Activated CD8-positive, alpha-beta memory T cell treated with anti-CD3 and anti-CD28 coated beads, Interleukin-2, amount 10 ng/mL, durations not matched to agents 7 days and 5 days (primary cell): Measurements from ENCODE around the gene MED12L. TPM values are rescaled to one million over a fixed set of nuclear protein-coding genes. Genes with fewer than 3 reads are reported as not detected.

ENCODE experiments used
- ATAC-seq: fragments of 150-1000 bp; cut with Tn5 transposase; one replicate; pipeline ENCODE4 v1.10.0; 2021; ENCODE audit warnings: moderate library complexity
- CTCF ChIA-PET: fragments of 350-600 bp; sonication (Branson Sonifier 250); formaldehyde crosslinking; loops from one replicate; lab custom pipeline; 2021; ENCODE audit warnings: antibody characterized with exemption; lab: Charles Lee
- DNase-seq: peaks from one replicate; pipeline ENCODE4 v3.0.0-alpha.2; 2020
- H3K27ac Mint-ChIP-seq: one replicate; pipeline ENCODE4 v1.8.0; 2021; ENCODE audit warnings: mild to moderate bottlenecking, mixed read lengths
- H3K27me3 Mint-ChIP-seq: one replicate; pipeline ENCODE4 v1.8.0; 2021; ENCODE audit warnings: mixed read lengths
- H3K36me3 Mint-ChIP-seq: one replicate; pipeline ENCODE4 v1.8.0; 2021; ENCODE audit warnings: mild to moderate bottlenecking, mixed read lengths
- H3K4me1 Mint-ChIP-seq: one replicate; pipeline ENCODE4 v1.8.0; 2021; ENCODE audit warnings: mixed read lengths
- H3K4me3 Mint-ChIP-seq: one replicate; pipeline ENCODE4 v1.8.0; 2021; ENCODE audit warnings: mild to moderate bottlenecking, moderate library complexity, mixed read lengths
- H3K9me3 Mint-ChIP-seq: one replicate; pipeline ENCODE4 v1.8.0; 2022; ENCODE audit warnings: low read depth, mixed read lengths
- total RNA-seq, 2 experiments: library from RNA; stranded (reverse); gene quantifications; one replicate each; pipeline ENCODE4 v1.2.3, GENCODE V29; 2021

MED12L gene
- total RNA-seq, 2 experiments from 2014 or later, result 2.2 to 3.2 TPM

DNA sequence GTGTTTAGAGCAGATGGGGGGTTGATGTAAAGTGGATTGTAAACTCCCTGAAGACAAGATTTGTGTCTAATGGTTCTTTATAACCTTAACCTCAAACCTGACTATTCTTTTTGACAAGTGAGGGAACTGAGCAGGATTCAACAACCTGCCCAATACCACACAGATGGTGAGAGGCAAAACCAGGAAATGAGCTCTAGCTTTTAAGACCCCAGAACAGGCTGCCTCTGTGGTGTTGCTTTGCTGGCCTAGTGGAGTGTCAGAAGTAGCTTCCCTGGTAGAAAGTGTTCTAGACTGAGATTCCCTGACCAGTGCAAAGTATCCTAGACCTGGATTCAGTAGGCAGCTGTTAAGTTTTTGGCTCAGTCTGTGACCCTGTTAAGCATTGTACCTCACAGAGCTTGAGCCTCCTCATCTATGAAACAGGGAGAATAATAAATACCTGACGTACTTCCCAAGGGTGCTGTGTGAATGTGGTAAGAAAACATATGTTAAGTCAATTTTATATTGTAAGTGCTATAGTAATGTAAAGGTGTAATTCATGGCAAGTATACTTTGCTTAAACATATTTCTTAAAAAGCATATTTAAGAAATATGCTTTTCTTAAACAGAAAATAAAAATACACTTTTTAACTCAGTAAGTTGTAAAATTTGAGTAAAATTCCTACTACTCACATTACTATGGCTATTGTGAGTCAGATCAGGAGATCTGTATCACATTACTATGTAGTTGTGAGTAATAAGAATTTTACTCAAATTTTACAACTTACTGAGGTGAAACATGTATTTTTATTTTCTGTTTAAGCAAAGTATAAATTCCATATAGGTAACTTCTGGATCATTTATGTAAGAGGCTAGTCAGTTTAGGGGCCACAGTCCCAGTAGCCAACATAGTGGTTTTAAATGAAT is 222.4 kb downstream of the MED12L start:
- CTCF ChIA-PET, result interaction anchor here (1.0 to 2.0 kb wide), 3 partner anchors 9 to 145 kb away, joined by 3 to 5 read pairs (median 3); partner anchors contain the start of gene GPR87
- no peak for ATAC-seq
- Mint-ChIP-seq H3K36me3 (peaks cover 9% of the 10 kb centered on the region), H3K4me1 (peaks cover 56% of the 10 kb centered on the region), H3K9me3 (no peaks in the 10 kb centered on the region), H3K27ac (peak overlapping the region; percentile 45), H3K4me3 (no peak overlapping the region), H3K27me3 (no peaks in the 10 kb centered on the region)
- no peak for DNase-seq

DNA sequence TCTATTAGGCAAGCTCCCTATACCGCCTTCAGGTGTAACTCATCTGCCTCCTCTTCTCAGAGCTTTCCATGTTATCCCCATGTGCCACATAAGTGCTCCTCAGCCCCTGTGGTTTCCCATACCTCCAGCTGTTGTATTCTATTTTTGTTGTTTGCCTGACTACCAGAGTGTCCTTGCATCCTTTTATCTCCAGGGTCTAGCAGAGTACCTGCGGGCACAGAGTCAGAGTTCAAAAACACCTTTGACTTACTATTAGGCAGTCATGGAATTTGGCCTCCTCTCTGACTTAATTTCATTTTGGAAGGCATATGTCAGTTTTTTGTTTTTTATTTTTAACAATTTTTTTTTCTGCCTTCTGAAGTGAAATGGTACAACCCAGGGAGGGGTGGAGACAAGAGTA is 224.1 kb downstream of the MED12L start:
- H3K27ac Mint-ChIP-seq, result no peak overlapping the region
- peaks cover 49% of the 10 kb centered on the region for H3K4me1 Mint-ChIP-seq
- DNase-seq (no peak), ATAC-seq (no peak)
- no peaks in the 10 kb centered on the region for H3K27me3 Mint-ChIP-seq
- CTCF ChIA-PET, result interaction anchor here (1.0 to 2.2 kb wide), 5 partner anchors 9 to 81 kb away, joined by 3 to 7 read pairs (median 3); no protein-coding TSS in a partner anchor
- H3K36me3 Mint-ChIP-seq, result peaks cover 1% of the 10 kb centered on the region
- H3K4me3 Mint-ChIP-seq, result no peak overlapping the region
- H3K9me3 Mint-ChIP-seq, result no peaks in the 10 kb centered on the region

DNA sequence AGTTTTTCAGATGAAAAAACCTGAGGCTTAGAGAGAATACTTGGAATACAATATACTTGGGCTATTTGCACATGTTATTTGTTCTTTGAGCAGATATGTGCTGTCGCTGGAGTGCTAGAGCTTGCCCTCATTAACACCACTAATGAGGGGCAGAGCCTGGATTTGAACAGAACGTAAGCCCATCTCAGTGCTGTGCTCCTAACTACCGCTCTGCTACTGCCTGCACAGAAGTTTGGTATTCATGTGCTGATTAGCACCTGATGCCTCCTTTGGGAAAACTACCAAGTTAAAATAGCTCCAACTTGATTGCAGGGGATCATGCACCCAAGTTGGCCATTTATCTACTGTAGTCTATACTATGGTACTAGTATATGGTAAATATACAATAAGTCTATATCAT is 227.5 kb downstream of the MED12L start:
- no peak overlapping the region for H3K4me3 Mint-ChIP-seq
- no peak overlapping the region for H3K27ac Mint-ChIP-seq

DNA sequence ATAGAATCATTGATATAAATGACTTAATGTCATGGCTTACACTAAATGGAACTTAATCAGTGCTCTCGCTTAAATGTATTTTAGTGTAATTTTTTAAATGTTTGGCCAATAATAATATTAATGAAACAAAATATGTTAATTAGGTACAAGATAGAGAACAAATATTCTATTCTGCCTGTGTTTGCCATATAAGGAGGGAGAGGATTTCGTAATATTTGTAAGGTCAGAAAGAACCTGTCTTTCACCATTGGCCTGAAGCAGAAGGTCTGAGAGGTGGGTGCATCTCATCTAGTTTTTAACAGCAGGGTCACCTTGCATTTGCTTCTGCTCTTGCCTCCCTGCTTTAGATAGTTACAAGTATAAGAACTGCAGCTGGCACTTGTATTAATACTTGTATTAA is 228.7 kb downstream of the MED12L start:
- H3K27ac Mint-ChIP-seq, result no peak overlapping the region
- ATAC-seq (no peak), DNase-seq (no peak)
- H3K27me3 Mint-ChIP-seq, result no peaks in the 10 kb centered on the region
- no peak overlapping the region for H3K4me3 Mint-ChIP-seq
- no peaks in the 10 kb centered on the region for H3K9me3 Mint-ChIP-seq
- CTCF ChIA-PET, result interaction anchor here (0.6 to 1.8 kb wide), 4 partner anchors 9 to 107 kb away, joined by 3 to 5 read pairs (median 4); no protein-coding TSS in a partner anchor
- no peaks in the 10 kb centered on the region for H3K36me3 Mint-ChIP-seq
- peaks cover 32% of the 10 kb centered on the region for H3K4me1 Mint-ChIP-seq

More for the DNA sequence above, 227.5 kb downstream of the MED12L start:
- Mint-ChIP-seq H3K36me3 (no peaks in the 10 kb centered on the region), H3K27me3 (no peaks in the 10 kb centered on the region), H3K4me1 (peaks cover 32% of the 10 kb centered on the region), H3K9me3 (no peaks in the 10 kb centered on the region)
- ATAC-seq (no peak), DNase-seq (no peak)
- CTCF ChIA-PET, result interaction anchor here (0.5 to 1.5 kb wide), 3 partner anchors 24 to 537 kb away, joined by 3 to 5 read pairs (median 4); no protein-coding TSS in a partner anchor

DNA sequence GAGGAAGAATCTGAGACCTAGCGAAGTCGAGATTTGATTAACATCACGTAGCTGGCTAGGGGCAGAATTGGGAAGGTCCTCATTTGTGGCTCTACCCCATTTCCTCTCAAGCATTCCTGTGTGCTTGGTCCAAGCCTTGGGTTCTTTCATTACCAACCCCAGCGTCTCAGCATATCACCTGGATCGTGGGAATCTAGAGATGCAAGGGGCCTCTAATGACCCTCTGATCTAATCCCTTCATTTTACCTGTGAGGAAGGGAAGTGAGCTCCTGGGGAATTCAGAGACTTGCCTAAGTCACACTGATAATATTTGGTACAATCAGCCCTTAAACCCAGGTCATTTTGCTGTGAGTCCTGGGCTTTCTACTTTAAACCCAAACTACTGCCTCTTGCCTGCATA is 229.1 kb downstream of the MED12L start:
- Mint-ChIP-seq H3K27ac (no peak overlapping the region), H3K9me3 (no peaks in the 10 kb centered on the region), H3K36me3 (no peaks in the 10 kb centered on the region), H3K4me3 (no peak overlapping the region), H3K27me3 (no peaks in the 10 kb centered on the region), H3K4me1 (peaks cover 30% of the 10 kb centered on the region)
- DNase-seq, result no peak
- CTCF ChIA-PET, result interaction anchor here (1.6 to 1.8 kb wide), 2 partner anchors 9 to 13 kb away, joined by 5 read pairs; no protein-coding TSS in a partner anchor
- no peak for ATAC-seq

DNA sequence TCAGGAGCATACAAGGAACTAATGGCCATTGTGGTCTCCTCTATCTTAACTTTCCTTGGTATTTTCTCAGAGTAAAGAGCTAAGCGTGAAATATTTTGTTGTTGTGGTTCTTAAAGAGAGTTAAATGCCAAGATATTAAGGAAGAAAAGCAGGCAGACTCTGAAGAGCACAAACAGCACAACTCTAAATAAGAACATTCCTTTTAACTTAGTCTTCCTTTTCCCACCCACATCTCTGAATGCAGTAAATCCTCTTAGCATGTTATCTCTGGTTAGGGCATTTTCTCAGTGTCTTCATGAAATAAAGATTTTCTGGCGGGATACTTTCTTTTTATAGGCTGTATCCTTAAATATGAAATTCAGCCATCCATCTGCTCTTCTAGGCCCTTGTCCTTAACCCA is 229.7 kb downstream of the MED12L start:
- Mint-ChIP-seq H3K27me3 (no peaks in the 10 kb centered on the region), H3K27ac (peak overlapping the region; percentile 27), H3K36me3 (no peaks in the 10 kb centered on the region), H3K4me3 (peak overlapping the region; percentile 18), H3K9me3 (no peaks in the 10 kb centered on the region), H3K4me1 (peaks cover 35% of the 10 kb centered on the region)
- CTCF ChIA-PET, result interaction anchor here (1.6 to 1.8 kb wide), 2 partner anchors 10 to 12 kb away, joined by 5 read pairs; no protein-coding TSS in a partner anchor
- ATAC-seq (no peak), DNase-seq (no peak)

DNA sequence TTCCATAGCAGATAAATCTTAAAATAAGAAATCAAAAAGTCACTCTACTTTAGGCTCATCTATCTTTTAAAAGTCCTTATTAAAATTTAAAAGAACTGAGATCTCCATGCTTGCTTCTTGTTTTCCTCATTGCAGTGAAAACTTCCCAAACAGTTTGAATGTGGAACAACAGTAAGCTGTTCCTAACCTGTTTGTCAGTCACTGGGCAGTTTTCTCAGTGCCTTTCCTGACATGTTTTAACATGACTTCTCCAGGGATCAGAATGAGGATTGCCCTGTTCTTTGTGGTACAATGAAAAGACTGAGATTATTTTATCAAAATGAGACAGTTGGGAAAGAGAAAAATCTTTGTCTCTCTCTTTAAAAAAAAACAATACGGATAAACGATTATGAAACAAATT is 230.4 kb downstream of the MED12L start:
- CTCF ChIA-PET, result interaction anchor here (1.3 to 1.5 kb wide), 4 partner anchors 8 to 12 kb away, joined by 4 to 9 read pairs (median 6); no protein-coding TSS in a partner anchor

DNA sequence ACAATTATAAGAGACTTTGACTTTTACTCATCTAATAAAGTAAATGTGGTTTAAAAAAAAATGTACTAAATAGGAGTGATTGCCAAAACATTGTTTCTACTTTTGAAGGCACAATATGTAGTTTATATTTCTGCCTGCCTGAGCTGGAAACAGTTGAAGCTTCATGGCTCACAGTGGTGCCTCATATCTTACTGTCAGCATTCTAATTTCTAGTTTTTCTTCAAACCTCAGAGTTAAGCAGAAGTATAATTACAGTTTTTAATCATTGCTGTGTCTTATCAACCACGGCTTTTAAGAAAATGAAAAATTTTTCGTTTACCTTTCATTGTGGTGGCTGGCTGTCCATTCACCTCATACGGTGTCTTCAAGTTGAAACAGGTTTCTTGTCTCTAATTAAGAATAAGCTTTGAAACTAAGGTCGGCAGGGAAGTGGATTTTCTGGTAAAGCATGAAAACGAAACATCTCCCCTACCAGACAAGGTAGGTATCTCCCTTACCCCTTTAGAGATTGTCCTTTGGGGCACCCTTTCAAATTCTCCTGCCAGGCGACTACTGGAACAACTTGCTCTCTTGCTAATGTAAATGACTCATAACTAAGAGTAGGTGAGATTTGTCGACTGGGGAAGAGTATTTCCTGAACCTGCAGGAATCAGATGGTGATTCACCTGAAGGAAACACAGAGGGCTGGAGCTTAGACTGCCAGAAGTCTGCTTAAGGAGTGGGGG is 231.0 kb downstream of the MED12L start, which contains the start of gene GPR87:
GPR87 (minus strand) TSS at position 554 of the 725 bp plus-strand sequence. CDS start 16,720 bp downstream, outside the sequence.
- Mint-ChIP-seq H3K9me3 (no peaks in the 10 kb centered on the region), H3K27ac (peak within 1 kb of the TSS; percentile 73), H3K36me3 (no peaks in the 10 kb centered on the region), H3K27me3 (no peaks in the 10 kb centered on the region), H3K4me3 (peak within 1 kb of the TSS; percentile 43), H3K4me1 (peaks cover 41% of the 10 kb centered on the region)
- CTCF ChIA-PET, result interaction anchor here (1.3 to 1.5 kb wide), 4 partner anchors 9 to 12 kb away, joined by 4 to 9 read pairs (median 6); no protein-coding TSS in a partner anchor
- ATAC-seq (peak; percentile 78), DNase-seq (peak; percentile 49)

More for the DNA sequence above, 230.4 kb downstream of the MED12L start:
- H3K4me3 Mint-ChIP-seq, result peak overlapping the region; percentile 43
- DNase-seq, result no peak
- ATAC-seq, result no peak
- H3K9me3 Mint-ChIP-seq, result no peaks in the 10 kb centered on the region
- no peaks in the 10 kb centered on the region for H3K36me3 Mint-ChIP-seq
- peak overlapping the region; percentile 73 for H3K27ac Mint-ChIP-seq
- peaks cover 41% of the 10 kb centered on the region for H3K4me1 Mint-ChIP-seq
- no peaks in the 10 kb centered on the region for H3K27me3 Mint-ChIP-seq

DNA sequence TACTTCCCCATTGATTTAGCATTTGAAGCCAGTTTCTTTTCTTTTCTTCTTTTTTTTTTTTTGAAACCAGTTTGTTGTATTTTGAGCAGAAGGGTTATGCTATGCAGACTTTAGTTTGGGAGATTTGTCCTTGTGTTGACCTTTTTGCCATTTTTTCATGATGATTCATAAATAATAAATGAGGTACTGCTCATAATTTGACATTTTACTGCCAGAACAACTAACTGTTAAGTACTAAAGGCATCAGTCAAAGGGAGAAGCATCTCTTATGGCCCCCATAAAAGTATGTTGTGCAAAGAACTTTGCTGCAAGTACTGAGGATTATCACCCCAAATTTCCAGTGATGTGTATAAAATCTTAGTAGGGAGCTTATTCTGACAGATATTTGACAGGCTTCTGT is 232.8 kb downstream of the MED12L start:
- Mint-ChIP-seq H3K9me3 (no peaks in the 10 kb centered on the region), H3K27ac (no peak overlapping the region), H3K4me1 (peaks cover 42% of the 10 kb centered on the region), H3K36me3 (peaks cover 3% of the 10 kb centered on the region), H3K27me3 (no peaks in the 10 kb centered on the region), H3K4me3 (no peak overlapping the region)
- no peak for ATAC-seq
- no peak for DNase-seq
- CTCF ChIA-PET, result interaction anchor here (1.2 kb wide), 1 partner anchor 10 kb away, joined by 3 read pairs; no protein-coding TSS in a partner anchor

DNA sequence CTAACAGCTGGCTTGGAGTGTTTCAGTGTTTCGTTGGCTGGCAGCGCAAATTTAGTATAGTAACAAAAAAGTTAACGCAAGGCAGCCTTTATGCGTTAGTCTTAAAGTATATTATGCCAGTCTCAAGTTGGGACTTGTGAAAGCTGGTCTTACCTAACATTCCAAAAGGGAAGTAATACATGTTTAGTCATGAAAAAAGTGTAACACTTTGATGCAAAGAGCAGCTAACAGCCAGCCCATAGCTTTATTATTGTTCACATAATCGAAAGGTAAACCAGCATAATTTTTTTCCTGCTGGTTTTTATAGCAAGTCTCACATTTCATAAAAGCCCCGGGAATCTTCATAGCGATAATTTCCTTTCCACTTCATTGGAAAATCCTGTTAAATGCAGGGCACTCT is 233.5 kb downstream of the MED12L start:
- H3K9me3 Mint-ChIP-seq, result no peaks in the 10 kb centered on the region
- H3K4me1 Mint-ChIP-seq, result peaks cover 42% of the 10 kb centered on the region
- no peak for ATAC-seq
- DNase-seq, result no peak
- no peak overlapping the region for H3K27ac Mint-ChIP-seq
- H3K27me3 Mint-ChIP-seq, result no peaks in the 10 kb centered on the region
- H3K36me3 Mint-ChIP-seq, result peaks cover 3% of the 10 kb centered on the region
- CTCF ChIA-PET, result interaction anchor here (1.2 kb wide), 1 partner anchor 9 kb away, joined by 3 read pairs; no protein-coding TSS in a partner anchor
- no peak overlapping the region for H3K4me3 Mint-ChIP-seq

DNA sequence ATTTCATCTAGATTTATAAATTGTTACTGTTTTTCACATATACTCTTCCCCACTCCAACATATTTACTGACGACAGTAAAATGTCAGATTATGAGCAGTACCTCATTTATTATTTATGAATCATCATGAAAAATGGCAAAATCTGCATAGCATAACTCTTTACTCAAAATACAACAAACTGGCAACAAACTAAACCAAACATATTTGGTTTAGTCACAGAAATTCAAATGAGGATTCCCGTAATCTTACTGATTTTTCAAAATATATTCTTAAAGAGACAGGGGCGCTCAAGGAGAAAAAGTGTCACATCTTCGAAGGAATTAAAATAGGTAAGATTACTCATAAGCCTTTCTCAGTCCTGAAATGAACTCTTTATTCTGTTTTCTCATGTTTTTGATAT is 234.2 kb downstream of the MED12L start:
- no peak for DNase-seq
- ATAC-seq, result no peak
- Mint-ChIP-seq H3K36me3 (peaks cover 3% of the 10 kb centered on the region), H3K4me1 (peaks cover 42% of the 10 kb centered on the region), H3K9me3 (no peaks in the 10 kb centered on the region), H3K27ac (peak overlapping the region; percentile 20), H3K27me3 (no peaks in the 10 kb centered on the region), H3K4me3 (no peak overlapping the region)
- CTCF ChIA-PET, result interaction anchor here (1.2 kb wide), 1 partner anchor 9 kb away, joined by 3 read pairs; no protein-coding TSS in a partner anchor

DNA sequence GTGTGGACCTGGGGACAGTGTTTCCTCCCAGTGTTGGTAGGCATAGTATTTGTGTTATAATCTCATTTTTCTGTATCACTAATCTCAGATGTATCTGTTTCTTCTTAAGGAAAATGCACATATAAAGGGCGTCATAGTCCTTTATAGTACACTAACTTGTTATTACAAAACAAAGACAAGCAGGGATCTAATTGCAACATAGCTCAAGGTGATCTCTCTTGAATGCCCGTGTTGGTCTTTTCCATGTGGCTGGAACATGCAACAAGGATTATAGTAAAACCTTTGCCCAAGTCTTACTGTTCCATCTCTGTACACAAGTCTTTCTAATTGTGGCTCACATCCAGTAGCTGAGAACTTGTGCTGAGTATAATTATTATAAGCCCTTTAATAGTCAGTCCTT is 234.7 kb downstream of the MED12L start:
- ATAC-seq (no peak), DNase-seq (no peak)
- peaks cover 3% of the 10 kb centered on the region for H3K36me3 Mint-ChIP-seq
- CTCF ChIA-PET, result interaction anchor here (1.9 kb wide), 1 partner anchor 92 kb away, joined by 7 read pairs; no protein-coding TSS in a partner anchor
- H3K27me3 Mint-ChIP-seq, result no peaks in the 10 kb centered on the region
- no peak overlapping the region for H3K4me3 Mint-ChIP-seq
- H3K27ac Mint-ChIP-seq, result no peak overlapping the region
- H3K9me3 Mint-ChIP-seq, result no peaks in the 10 kb centered on the region
- peaks cover 39% of the 10 kb centered on the region for H3K4me1 Mint-ChIP-seq
